H7 (cell line): ENCODE measurements around the gene MBD6. TPM values are rescaled to one million over a fixed set of nuclear protein-coding genes. Genes with fewer than 3 reads are reported as not detected.

ENCODE experiments used
- DNase-seq: peaks from one replicate; pipeline ENCODE4 v3.0.0; 2012
- H3K27me3 ChIP-seq: 2 replicates; pipeline ENCODE4 v1.6.0; 2011; ENCODE audit warnings: mild to moderate bottlenecking, low read length; ENCODE audit not compliant: control insufficient read depth, insufficient read depth
- H3K36me3 ChIP-seq: replicated peaks from 2 replicates; pipeline ENCODE4 v1.5.1; 2011; ENCODE audit warnings: low read length; ENCODE audit not compliant: control insufficient read depth, insufficient read depth
- H3K4me3 ChIP-seq: 2 replicates; pipeline ENCODE4 v1.5.1; 2011; ENCODE audit warnings: low read depth, mild to moderate bottlenecking, control low read depth, low read length, moderate library complexity; ENCODE audit not compliant: insufficient read depth
- total RNA-seq: library from RNA; depleted of rRNA; stranded (reverse); fragments of >200 nt; shearing (Covaris generic); gene quantifications from 2 replicates; pipeline ENCODE4 v1.2.3, GENCODE V29; 2014; rRNA removed

The MBD6 gene
- total RNA-seq, 1 experiment from 2014 or later: 3.8 TPM

DNA sequence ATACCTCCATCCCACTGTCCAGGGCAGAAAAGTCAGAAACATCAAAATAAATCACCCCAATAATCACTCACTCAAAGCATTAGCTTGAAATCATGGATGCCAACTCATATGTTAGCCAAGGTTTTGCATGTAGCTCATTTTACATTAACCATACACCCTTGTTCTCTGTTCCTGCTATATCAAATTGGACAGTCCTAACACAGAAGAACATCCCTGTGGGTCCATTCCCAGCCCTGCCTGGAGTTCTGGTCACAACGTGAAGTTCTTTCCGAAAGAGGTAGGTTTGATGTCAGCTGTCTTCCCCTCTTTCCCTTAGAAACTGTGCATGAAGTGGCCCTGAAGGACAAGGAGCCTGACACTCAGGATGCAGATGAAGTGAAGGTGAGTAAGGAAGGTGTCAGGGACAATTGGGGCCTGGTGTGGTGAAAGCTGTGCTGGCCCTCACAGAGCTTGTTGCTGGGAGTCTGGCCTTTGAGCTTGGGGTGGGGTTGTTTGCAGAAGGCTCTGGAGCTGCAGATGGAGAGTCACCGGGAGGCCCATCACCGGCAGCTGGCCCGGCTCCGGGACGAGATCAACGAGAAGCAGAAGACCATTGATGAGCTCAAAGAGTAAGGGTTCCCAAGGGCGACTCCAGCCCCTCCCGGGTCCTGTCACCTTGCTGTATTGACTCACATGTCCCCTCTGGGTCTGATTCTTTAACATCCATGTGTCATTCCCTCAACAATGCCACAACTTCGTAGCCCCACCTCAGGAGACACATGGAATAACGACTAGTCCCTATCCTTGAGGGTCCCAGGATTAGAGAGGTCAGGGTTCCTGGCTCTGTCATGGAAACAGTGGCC, 53.4 kb downstream of the MBD6 start:
- no peak overlapping the region for H3K4me3 ChIP-seq
- no peak for DNase-seq
- no peaks in the 10 kb centered on the region; the same call in 1 of the 2 replicates for H3K27me3 ChIP-seq
- peaks cover 21% of the 10 kb centered on the region for H3K36me3 ChIP-seq

- no peak overlapping the region for H3K4me3 ChIP-seq
- peaks cover 28% of the 10 kb centered on the region for H3K36me3 ChIP-seq
- H3K27me3 ChIP-seq: no peaks in the 10 kb centered on the region; the same call in 1 of the 2 replicates
- no peak for DNase-seq
Measured at GRCh38 chr12:57576613-57577160, 54.1 kb downstream of the MBD6 start.

DNA sequence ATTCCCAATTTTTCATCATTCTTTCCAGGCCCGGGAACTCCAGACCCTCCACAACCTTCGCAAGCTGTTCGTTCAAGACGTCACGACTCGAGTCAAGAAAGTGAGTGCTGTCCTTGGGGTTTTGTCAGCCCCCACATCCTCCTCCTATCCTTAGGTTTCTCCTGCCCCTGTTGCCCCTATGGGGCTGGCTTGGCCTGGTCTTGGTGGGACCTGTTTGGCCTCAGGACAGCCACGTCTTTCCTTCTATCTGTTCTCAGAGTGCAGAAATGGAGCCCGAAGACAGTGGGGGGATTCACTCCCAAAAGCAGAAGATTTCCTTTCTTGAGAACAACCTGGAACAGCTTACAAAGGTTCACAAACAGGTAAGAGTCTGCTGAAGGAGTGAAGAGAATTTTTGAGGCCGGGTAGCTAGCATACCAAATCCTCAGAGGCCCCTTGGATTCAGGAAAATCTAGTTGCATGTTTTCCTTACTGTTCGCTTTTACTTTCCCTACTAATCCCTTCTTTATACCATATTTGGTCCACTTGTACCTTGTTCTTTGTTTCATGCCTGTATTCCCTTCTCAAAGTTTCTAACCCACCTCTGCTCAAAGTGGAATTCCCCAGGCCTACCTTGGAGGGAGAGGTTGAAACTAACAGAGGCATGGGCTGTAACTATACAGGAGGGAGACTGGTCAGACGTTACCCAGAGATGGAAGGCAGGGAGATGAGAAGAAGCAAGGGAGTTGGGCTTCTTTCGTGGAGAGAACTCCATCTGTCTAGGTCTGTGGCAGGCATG, 55.5 kb downstream of the MBD6 start:
- no peaks in the 10 kb centered on the region; the same call in 1 of the 2 replicates for H3K27me3 ChIP-seq
- H3K4me3 ChIP-seq: no peak overlapping the region
- no peak for DNase-seq
- H3K36me3 ChIP-seq: peaks cover 21% of the 10 kb centered on the region

- no peak overlapping the region for H3K4me3 ChIP-seq
- DNase-seq: no peak
- no peaks in the 10 kb centered on the region; the same call in 1 of the 2 replicates for H3K27me3 ChIP-seq
- H3K36me3 ChIP-seq: peaks cover 21% of the 10 kb centered on the region
Measured at GRCh38 chr12:57579011-57579410, 56.4 kb downstream of the MBD6 start.

Other genes with a start within 250 kb of the MBD6 start
- gene R3HDM2, start 91.8 kb upstream of the MBD6 start, total RNA-seq: 26.5 and 34.0 TPM in 2 replicates
- gene INHBC, start 88.0 kb upstream of the MBD6 start, total RNA-seq: not detected in 2 replicates
- gene INHBE, start 67.5 kb upstream of the MBD6 start, total RNA-seq: 9.6 and 10.4 TPM in 2 replicates
- gene GLI1, start 63.0 kb upstream of the MBD6 start, total RNA-seq: 9.7 and 13.1 TPM in 2 replicates
- gene ARHGAP9, start 43.0 kb upstream of the MBD6 start, total RNA-seq: 2.6 and 6.3 TPM in 2 replicates
- 223 and 297 TPM in 2 replicates for gene MARS1, start 34.8 kb upstream of the MBD6 start, total RNA-seq
- 7.1 and 8.3 TPM in 2 replicates for gene DDIT3, start 2.3 kb upstream of the MBD6 start, total RNA-seq
- 98.2 and 125 TPM in 2 replicates for gene DCTN2, start 24.4 kb downstream of the MBD6 start, total RNA-seq
- gene KIF5A, start 27.2 kb downstream of the MBD6 start, total RNA-seq: 1.0 and 1.3 TPM in 2 replicates
- 26.0 and 26.3 TPM in 2 replicates for gene PIP4K2C, start 68.4 kb downstream of the MBD6 start, total RNA-seq
- gene DTX3, start 82.0 kb downstream of the MBD6 start, total RNA-seq: 42.9 and 52.9 TPM in 2 replicates
- 8.7 and 19.8 TPM in 2 replicates for gene ARHGEF25, start 88.6 kb downstream of the MBD6 start, total RNA-seq
- gene B4GALNT1, start 110.4 kb downstream of the MBD6 start, total RNA-seq: 0.59 and 0.70 TPM in 2 replicates
- 65.5 and 74.1 TPM in 2 replicates for gene OS9, start 171.3 kb downstream of the MBD6 start, total RNA-seq
- gene AGAP2, start 215.9 kb downstream of the MBD6 start, total RNA-seq: 0.30 and 0.35 TPM in 2 replicates
- gene TSPAN31, start 222.2 kb downstream of the MBD6 start, total RNA-seq: 12.9 and 17.6 TPM in 2 replicates
- gene CDK4, start 229.5 kb downstream of the MBD6 start, total RNA-seq: 234 and 275 TPM in 2 replicates
- gene MARCHF9, start 232.3 kb downstream of the MBD6 start, total RNA-seq: 1.9 and 4.3 TPM in 2 replicates
- 0.26 and 0.59 TPM in 2 replicates for gene CYP27B1, start 244.3 kb downstream of the MBD6 start, total RNA-seq
- gene METTL1, start 249.3 kb downstream of the MBD6 start, total RNA-seq: 7.1 and 13.8 TPM in 2 replicates
- 3.2 and 3.6 TPM in 2 replicates for gene EEF1AKMT3, start 249.8 kb downstream of the MBD6 start, total RNA-seq